Heart right ventricle (tissue), 16 donors: ENCODE results near the gene NECTIN1. TPM values are rescaled to one million over a fixed set of nuclear protein-coding genes. Genes with fewer than 3 reads are reported as not detected.

Experiments used
- ATAC-seq, 8 donors: fragments of 200-7000 bp; cut with Tn5 transposase; one replicate each; pipeline ENCODE4 v1.9.1; 2020; ENCODE audit warnings: mild to moderate bottlenecking in 8 of 8, moderate library complexity in 8 of 8, moderate number of reproducible peaks in 1 of 8
- DNase-seq, 2 donors: peaks; one replicate each; pipeline ENCODE4 v3.0.0-alpha.2; 2020
- H3K27ac ChIP-seq, 10 donors: fragments of 200-600 bp; sonication (generic) in 2 of 10; one replicate each; pipeline versions ENCODE4 v1.5.0 to v1.8.0; 2020 to 2022; ENCODE audit warnings: mild to moderate bottlenecking in 3 of 10
- H3K27me3 ChIP-seq, 7 donors: fragments of 200-600 bp; one replicate each; pipeline ENCODE4 v1.8.0; 2021 to 2022; ENCODE audit warnings: mild to moderate bottlenecking in 2 of 7
- H3K36me3 ChIP-seq, 9 donors: fragments of 200-600 bp; sonication (generic) in 1 of 9; one replicate each; pipeline versions ENCODE4 v1.5.0 to v1.8.0; 2020 to 2022; ENCODE audit warnings: mild to moderate bottlenecking in 2 of 9
- H3K4me1 ChIP-seq, 9 donors: fragments of 200-600 bp; sonication (generic) in 1 of 9; one replicate each; pipeline versions ENCODE4 v1.5.0 to v1.8.0; 2020 to 2022; ENCODE audit warnings: mild to moderate bottlenecking in 4 of 9
- H3K4me3 ChIP-seq, 10 donors: fragments of 200-600 bp; sonication (generic) in 2 of 10; one replicate each; pipeline versions ENCODE4 v1.5.0 to v1.8.0; 2020 to 2022; ENCODE audit warnings: mild to moderate bottlenecking in 7 of 10, moderate library complexity in 2 of 10
- H3K9me3 ChIP-seq, 11 donors: fragments of 200-600 bp in 10 of 11; sonication (generic) in 2 of 11; one replicate each; pipeline versions ENCODE4 v1.5.0 to v1.8.0; 2013 to 2022; ENCODE audit warnings: mild to moderate bottlenecking in 2 of 11, control low read depth in 1 of 11, moderate library complexity in 1 of 11
- CTCF ChIP-seq, 9 donors: fragments of 200-600 bp; sonication (generic) in 2 of 9; IDR thresholded peaks; one replicate each; pipeline versions ENCODE4 v1.5.0 to v1.8.0; 2021 to 2022; ENCODE audit warnings: antibody characterized with exemption in 9 of 9, mild to moderate bottlenecking in 5 of 9, moderate library complexity in 1 of 9
- WGBS, 2 donors: extraction: QIAGEN DNeasy Blood & Tissue Kit; methylation state at CpG; one replicate each; pipeline ENCODE4 v1.1.7; 2013; ENCODE audit warnings: inconsistent platforms in 1 of 2; 5-methylcytosine and 5-hydroxymethylcytosine counted together
- intact Hi-C, 10 donors: fragments of 100-400 bp; cut with DNase I; formaldehyde crosslinking; loops; one replicate each; pipeline versions ENCODE4 v1.11.1 to v1.14.2; 2022
- polyA plus RNA-seq, 2 donors: library from polyadenylated mRNA; stranded (reverse); fragments of 200-250 nt; gene quantifications; one replicate each; pipeline ENCODE4 v1.2.3, GENCODE V29; 2013
- total RNA-seq, 10 donors: library from RNA; stranded (reverse); fragmentation: NEBNext Ultra II Directional in 3 of 10; extraction: Animal tissue kit (Norgen Biotek cat#: 25700) in 3 of 10; gene quantifications; one replicate each; pipeline versions ENCODE4 v1.2.1 to v1.2.4, GENCODE V29; 2021 to 2023
- donor health status: Arrhythmogenic right ventricular cardiomyopathy.
- donor health status: ischemic (EF 13 %, LVEDD 7.1; RV severe dilation, severe dysfunction).
- donor health status: healthy with polysubstance abuse.
- donor health status: DM: no; HTN: yes; CAD: no.
- donor health status: DM: no; HTN: no; CAD: no.
- donor health status: ischemic (EF 25% LVEDD 6.9; RV normal size, moderate dysfunction).
- donor health status: ischemic (EF 25% LVEDD 5.7; RV mildly dilated, moderate dysfunction).
- donor health status: healthy.
- donor health status: DM: yes; HTN: yes; CAD: no.
- donor health status: Ischemic cardiomyopathy.
- donor health status: ischemic (EF 35%, LVEDD 5.7; RV mildly dilated, moderate dysfunction).
- donor health status: nonischemic (EF 11% LVEDD 7.7; RV severe dilation, severe dysfunction).
- donor health status: DM: yes; HTN: yes; CAD: no.
- donor health status: PGD.
- donor health status: ischemic (EF 29% LVEDD 5.4; RV normal size, mild dysfunction).
- donor health status: nonischemic (EF 23%, LVEDD 6.1; RV moderate dilation, normal function).

The NECTIN1 gene
- total and polyA plus RNA-seq, 12 donors: 4.0 to 22.8 (median 10.4) TPM

DNA sequence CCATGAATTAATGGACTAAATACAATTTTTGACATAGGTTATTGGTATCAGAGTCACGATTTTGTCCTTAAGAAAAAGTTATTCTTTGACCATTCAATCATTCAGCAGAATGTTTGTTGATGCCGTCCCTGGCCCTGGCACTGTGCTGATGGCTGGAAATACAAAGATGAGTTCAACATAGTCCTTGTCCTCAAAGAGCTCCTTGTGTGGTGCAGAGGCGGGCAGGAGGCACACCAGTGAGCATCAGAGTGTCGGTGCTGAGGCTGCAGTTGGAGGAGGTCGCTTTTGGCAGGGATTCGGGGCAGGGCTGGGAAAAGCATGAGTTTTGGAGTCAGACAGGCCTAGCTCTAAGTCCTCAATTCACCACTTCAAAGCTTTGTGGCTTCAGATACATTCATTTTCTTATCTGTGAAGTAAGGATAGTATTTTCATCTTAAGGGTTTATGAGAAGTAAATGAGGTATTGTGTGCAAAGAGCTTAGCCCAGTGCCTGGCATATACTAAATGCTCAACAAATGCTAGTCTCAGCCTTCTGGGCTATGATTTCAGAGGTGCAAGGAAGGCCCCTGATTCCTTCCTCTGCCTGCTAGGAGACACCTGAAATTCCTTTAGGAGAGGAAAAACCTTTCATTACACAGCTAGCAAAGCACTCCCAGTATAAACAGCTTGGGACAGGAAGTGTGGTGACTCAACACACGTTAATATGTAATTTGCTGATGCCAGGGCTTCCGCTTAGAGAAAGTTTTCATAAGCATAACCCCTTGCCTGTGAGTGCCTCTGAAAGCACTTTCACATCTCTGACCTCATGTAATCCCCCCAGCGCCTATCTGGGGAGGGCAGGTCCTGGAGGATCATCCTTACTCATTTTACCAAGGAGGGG lies 113.8 kb downstream of the NECTIN1 start:
- 80 to 85% methylated on average over 9 of the region's 9 CpGs for WGBS, 2 donors
- Histone ChIP-seq H3K27me3 (peaks cover 0 to 50% (median 21%) of the 10 kb centered on the region in 7 donors), H3K36me3 (no peaks in the 10 kb centered on the region), H3K27ac (peak overlapping the region in 3 of 10 donors; percentile 9 to 71 (median 14)), H3K4me1 (peaks cover 0 to 35% (median 0%) of the 10 kb centered on the region in 9 donors), H3K4me3 (no peak overlapping the region), H3K9me3 (no peaks in the 10 kb centered on the region)
- DNase-seq: no peak
- intact Hi-C loops: no loop called here
- ATAC-seq: peak in 4 of 8 donors; percentile 57 to 64 (median 60)
- no peak for TF ChIP-seq CTCF (IDR thresholded peaks at IDR 0.05)

DNA sequence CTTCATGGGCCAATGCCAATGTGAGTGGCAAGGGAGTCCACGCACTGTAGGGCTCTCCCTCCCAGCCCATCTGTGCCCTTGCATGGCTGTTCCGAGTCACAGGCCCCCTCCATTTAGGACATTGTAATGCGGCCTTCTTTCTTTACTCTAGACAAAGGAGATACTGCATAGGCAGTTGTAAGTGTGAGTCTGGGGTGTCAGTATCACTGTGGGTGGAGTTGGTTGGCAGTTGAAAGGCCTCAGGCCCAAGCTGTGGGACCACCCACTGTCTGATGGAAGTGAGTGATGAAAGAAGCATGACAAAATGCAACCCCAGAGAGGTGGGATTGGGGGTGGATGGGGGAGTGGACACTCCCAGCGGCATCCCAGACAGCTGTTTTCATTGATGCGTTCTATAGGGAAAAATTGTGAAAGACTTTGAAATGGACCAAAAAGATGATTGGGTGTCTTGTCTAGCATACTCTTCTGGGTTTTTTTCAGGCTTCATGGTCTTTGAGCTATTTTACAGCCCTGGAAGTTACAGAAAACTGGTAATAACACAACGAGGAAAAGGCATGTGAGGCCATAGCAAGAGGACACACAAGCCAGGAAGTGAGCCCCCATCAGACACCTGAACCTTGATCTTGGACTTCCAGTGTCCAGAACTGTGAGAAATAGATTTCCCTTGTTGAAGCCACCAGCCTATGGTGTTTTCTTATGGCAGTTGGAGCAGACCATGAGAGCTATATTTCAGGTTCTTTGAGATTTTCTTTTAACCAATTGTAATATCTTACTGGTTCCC lies 114.6 kb downstream of the NECTIN1 start:
- peaks cover 0 to 50% (median 16%) of the 10 kb centered on the region in 7 donors for H3K27me3 ChIP-seq
- TF ChIP-seq CTCF (IDR thresholded peaks at IDR 0.05): no peak
- no peak overlapping the region for H3K27ac ChIP-seq
- no peaks in the 10 kb centered on the region for H3K36me3 ChIP-seq
- ATAC-seq (no peak), DNase-seq (no peak)
- no peak overlapping the region for H3K4me3 ChIP-seq
- intact Hi-C loops: no loop called here
- 78 to 81% methylated on average over 6 of the region's 6 CpGs for WGBS, 2 donors
- no peaks in the 10 kb centered on the region for H3K9me3 ChIP-seq
- peaks cover 0 to 35% (median 0%) of the 10 kb centered on the region in 9 donors for H3K4me1 ChIP-seq

DNA sequence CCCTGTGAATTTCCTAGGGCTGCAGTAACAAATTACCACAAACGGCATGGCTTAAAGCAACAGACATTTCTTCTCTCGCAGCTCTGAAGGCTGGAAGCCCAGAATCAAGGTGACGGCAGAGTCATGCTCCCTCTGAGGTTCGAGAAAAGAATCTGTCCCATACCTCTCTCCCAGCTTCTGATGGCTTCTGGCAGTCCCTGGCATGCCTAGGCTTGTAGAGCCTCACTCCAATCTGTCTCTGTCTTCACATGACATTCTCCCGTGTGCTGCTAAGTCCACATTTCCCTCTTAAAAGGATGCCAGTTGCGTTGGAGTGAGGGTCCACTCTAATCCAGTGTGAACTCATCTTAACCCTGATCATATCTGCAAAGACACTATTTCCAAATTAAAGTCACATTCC lies 116.2 kb downstream of the NECTIN1 start:
- Histone ChIP-seq H3K27me3 (peaks cover 0 to 50% (median 23%) of the 10 kb centered on the region in 7 donors), H3K4me3 (no peak overlapping the region), H3K27ac (no peak overlapping the region), H3K4me1 (peaks cover 0 to 28% (median 0%) of the 10 kb centered on the region in 9 donors), H3K9me3 (no peaks in the 10 kb centered on the region), H3K36me3 (no peaks in the 10 kb centered on the region)
- DNase-seq (no peak), ATAC-seq (no peak)
- intact Hi-C loops: no loop called here
- 68 to 72% methylated on average over 6 of the region's 6 CpGs for WGBS, 2 donors
- no peak for TF ChIP-seq CTCF (IDR thresholded peaks at IDR 0.05)

- Histone ChIP-seq H3K4me1 (peaks cover 0 to 11% (median 0%) of the 10 kb centered on the region in 9 donors), H3K9me3 (no peaks in the 10 kb centered on the region), H3K27ac (no peak overlapping the region), H3K27me3 (peaks cover 0 to 53% (median 28%) of the 10 kb centered on the region in 7 donors), H3K36me3 (no peaks in the 10 kb centered on the region), H3K4me3 (no peak overlapping the region)
- no peak for TF ChIP-seq CTCF (IDR thresholded peaks at IDR 0.05)
- DNase-seq (no peak), ATAC-seq (no peak)
- intact Hi-C loops: no loop called here
- WGBS, 2 donors: 88 to 91% methylated on average over 5 of the region's 5 CpGs
These were observed 118.1 kb downstream of the NECTIN1 start for GRCh38 chr11:119610836-119611426.
